ENCODE data around the gene CCDC47.

DNA sequence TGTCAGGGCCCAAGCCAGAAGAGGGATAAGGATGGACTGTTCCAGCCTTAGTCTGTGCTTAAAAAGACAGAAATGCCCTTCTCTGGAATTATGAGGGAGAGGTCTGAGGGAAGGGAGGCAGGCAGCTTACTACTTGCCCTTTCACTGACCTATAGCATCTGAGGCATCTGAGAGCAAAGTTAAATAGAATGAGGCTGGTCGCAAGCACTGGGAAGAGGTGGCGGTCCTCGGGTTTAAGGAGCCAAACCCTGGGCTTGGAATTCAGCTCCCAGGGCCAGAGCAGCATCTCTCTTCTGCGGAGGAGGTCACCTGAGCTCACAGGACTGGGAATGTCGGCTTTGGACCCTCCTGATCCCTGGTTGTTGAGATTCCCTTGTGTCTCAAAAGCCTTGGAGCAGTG, 70.4 kb downstream of the CCDC47 start:
- TF ChIP-seq, protein P1, sequence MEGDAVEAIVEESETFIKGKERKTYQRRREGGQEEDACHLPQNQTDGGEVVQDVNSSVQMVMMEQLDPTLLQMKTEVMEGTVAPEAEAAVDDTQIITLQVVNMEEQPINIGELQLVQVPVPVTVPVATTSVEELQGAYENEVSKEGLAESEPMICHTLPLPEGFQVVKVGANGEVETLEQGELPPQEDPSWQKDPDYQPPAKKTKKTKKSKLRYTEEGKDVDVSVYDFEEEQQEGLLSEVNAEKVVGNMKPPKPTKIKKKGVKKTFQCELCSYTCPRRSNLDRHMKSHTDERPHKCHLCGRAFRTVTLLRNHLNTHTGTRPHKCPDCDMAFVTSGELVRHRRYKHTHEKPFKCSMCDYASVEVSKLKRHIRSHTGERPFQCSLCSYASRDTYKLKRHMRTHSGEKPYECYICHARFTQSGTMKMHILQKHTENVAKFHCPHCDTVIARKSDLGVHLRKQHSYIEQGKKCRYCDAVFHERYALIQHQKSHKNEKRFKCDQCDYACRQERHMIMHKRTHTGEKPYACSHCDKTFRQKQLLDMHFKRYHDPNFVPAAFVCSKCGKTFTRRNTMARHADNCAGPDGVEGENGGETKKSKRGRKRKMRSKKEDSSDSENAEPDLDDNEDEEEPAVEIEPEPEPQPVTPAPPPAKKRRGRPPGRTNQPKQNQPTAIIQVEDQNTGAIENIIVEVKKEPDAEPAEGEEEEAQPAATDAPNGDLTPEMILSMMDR (IDR thresholded peaks at IDR 0.05; ENCODE audit: low read depth, low read length, missing input control), result no peak
- TF ChIP-seq JUND (IDR thresholded peaks at IDR 0.05) (no peak), NR2F2 (IDR thresholded peaks at IDR 0.05) (no peak), EGR1 (IDR thresholded peaks at IDR 0.05; ENCODE audit: low read depth in 2 of 2) (no peak), YY1 (IDR thresholded peaks at IDR 0.05) (no peak)
- TF ChIP-seq, protein P2, sequence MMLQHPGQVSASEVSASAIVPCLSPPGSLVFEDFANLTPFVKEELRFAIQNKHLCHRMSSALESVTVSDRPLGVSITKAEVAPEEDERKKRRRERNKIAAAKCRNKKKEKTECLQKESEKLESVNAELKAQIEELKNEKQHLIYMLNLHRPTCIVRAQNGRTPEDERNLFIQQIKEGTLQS (IDR thresholded peaks at IDR 0.05), result no peak
- TF ChIP-seq, protein P3, sequence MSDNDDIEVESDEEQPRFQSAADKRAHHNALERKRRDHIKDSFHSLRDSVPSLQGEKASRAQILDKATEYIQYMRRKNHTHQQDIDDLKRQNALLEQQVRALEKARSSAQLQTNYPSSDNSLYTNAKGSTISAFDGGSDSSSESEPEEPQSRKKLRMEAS (IDR thresholded peaks at IDR 0.05), result no peak

Measured in liver (tissue), 3 donors.